Transverse colon (tissue), 4 donors: Measurements from ENCODE around the gene USP16. TPM values are rescaled to one million over a fixed set of nuclear protein-coding genes. Genes with fewer than 3 reads are reported as not detected.

Experiments used
- DNase-seq: peaks from one replicate; pipeline ENCODE4 v3.0.0-alpha.2; 2019
- H3K27ac ChIP-seq, 4 donors: fragments of 200-600 bp; sonication (generic); 2 replicates each; pipeline ENCODE4 v1.5.1; 2016 to 2018; ENCODE audit warnings: inconsistent platforms in 4 of 4
- H3K27me3 ChIP-seq: fragments of 200-600 bp; sonication (generic); 2 replicates; pipeline ENCODE4 v1.5.1; 2017; ENCODE audit warnings: inconsistent platforms
- H3K36me3 ChIP-seq, 4 donors: fragments of 200-600 bp; sonication (generic); 2 replicates each; pipeline ENCODE4 v1.5.1; 2017 to 2019; ENCODE audit warnings: inconsistent platforms in 4 of 4
- H3K4me1 ChIP-seq, 4 donors: fragments of 200-600 bp; sonication (generic); 2 replicates each; pipeline ENCODE4 v1.5.1; 2017 to 2020; ENCODE audit warnings: inconsistent platforms in 4 of 4
- H3K4me3 ChIP-seq, 4 donors: fragments of 200-600 bp; sonication (generic); 1 replicate in 1 of 4; 2 replicates in 3 of 4; pipeline versions ENCODE4 v1.5.1 to v1.6.1; 2017 to 2019; ENCODE audit warnings: inconsistent platforms in 4 of 4
- H3K9me3 ChIP-seq, 2 donors: fragments of 200-600 bp; sonication (generic); 2 replicates each; pipeline ENCODE4 v1.5.1; 2017 to 2019; ENCODE audit warnings: inconsistent platforms in 2 of 2
- CTCF ChIP-seq, 5 experiments: fragments of 200-600 bp in 3 of 5; fragments of 450-650 bp in 2 of 5; sonication (generic) in 3 of 5; IDR thresholded peaks; 1 replicate in 2 of 5; 2 replicates in 3 of 5; pipeline ENCODE4 v1.5.1; 2016 to 2017; ENCODE audit warnings: antibody characterized with exemption in 5 of 5, inconsistent platforms in 3 of 5, mild to moderate bottlenecking in 2 of 5, moderate library complexity in 1 of 5
- EP300 ChIP-seq: sonication (generic); formaldehyde crosslinking; IDR thresholded peaks from one replicate; pipeline ENCODE4 v1.6.1; 2017; ENCODE audit warnings: antibody characterized with exemption, low read depth
- POLR2A ChIP-seq: fragments of 450-650 bp; IDR thresholded peaks from one replicate; pipeline ENCODE4 v1.6.1; 2016; ENCODE audit warnings: antibody characterized with exemption, mild to moderate bottlenecking, moderate library complexity
- POLR2AphosphoS5 ChIP-seq, 3 donors: sonication (generic); formaldehyde crosslinking; IDR thresholded peaks; one replicate each; pipeline ENCODE4 v1.6.1; 2016; ENCODE audit warnings: antibody characterized with exemption in 3 of 3
- WGBS, 2 donors: methylation state at CpG; one replicate each; pipeline ENCODE4 v1.1.5; 2018; ENCODE audit warnings: low coverage in 1 of 2; 5-methylcytosine and 5-hydroxymethylcytosine counted together
- in situ Hi-C, 4 donors: fragments of 200-750 bp; cut with MboI; loops; one replicate each; pipeline versions ENCODE4 v1.15.0 to v1.15.1; 2017; ENCODE audit warnings: low sequenced_read_pairs in 3 of 4, low pct_ligation_motif_present in 1 of 4, low pct_unique_long_range_greater_than_20kb in 1 of 4
- intact Hi-C: fragments of 100-400 bp; cut with DNase I; formaldehyde crosslinking; loops from one replicate; pipeline ENCODE4 v1.15.1; 2023; ENCODE audit warnings: low total_unique reads
- total RNA-seq, 4 donors: library from RNA; depleted of rRNA; stranded (reverse); fragments of >200 nt; gene quantifications; one replicate each; pipeline ENCODE4 v1.1.0, GENCODE V29; 2016

USP16 gene
- total RNA-seq, 4 donors from 2014 or later: 12.9 to 34.9 (median 22.0) TPM

DNA sequence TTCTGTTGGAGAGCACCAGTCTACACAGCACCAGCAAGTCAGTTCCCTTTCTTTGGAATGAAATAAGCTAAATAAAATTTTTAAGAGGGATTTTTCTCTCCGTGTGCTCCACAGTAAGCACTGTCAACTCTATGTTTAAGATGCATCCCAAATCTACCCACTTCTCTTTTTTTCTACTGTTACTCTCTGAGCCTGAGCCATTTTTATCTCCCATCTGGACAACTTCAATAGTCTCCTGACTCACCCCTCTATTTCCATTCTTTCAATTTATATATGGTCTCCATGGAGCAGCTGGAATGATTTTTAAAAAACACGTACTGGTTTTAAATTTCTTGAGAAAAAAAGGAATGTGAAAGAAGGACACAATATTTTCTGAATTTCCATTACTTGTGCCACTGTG, 73.7 kb downstream of the USP16 start:
- Histone ChIP-seq H3K4me1 (peaks cover 0 to 14% (median 0%) of the 10 kb centered on the region in 4 donors), H3K27me3 (no peaks in the 10 kb centered on the region), H3K4me3 (no peak overlapping the region), H3K27ac (no peak overlapping the region), H3K9me3 (no peaks in the 10 kb centered on the region), H3K36me3 (no peaks in the 10 kb centered on the region)
- intact Hi-C loops: no loop called here
- 74 to 81% methylated on average over 2 of the region's 2 CpGs for WGBS, 2 donors
- TF ChIP-seq POLR2A: no peak
- TF ChIP-seq CTCF (IDR thresholded peaks at IDR 0.05): no peak
- TF ChIP-seq EP300: no peak
- no peak for TF ChIP-seq POLR2AphosphoS5 (IDR thresholded peaks at IDR 0.05)
- DNase-seq: no peak
- in situ Hi-C loops: loop anchor here in 2 of 4 donors (5.0 to 10.0 kb wide), 2 partner anchors 274 to 277 kb away; no protein-coding TSS in a partner anchor

DNA sequence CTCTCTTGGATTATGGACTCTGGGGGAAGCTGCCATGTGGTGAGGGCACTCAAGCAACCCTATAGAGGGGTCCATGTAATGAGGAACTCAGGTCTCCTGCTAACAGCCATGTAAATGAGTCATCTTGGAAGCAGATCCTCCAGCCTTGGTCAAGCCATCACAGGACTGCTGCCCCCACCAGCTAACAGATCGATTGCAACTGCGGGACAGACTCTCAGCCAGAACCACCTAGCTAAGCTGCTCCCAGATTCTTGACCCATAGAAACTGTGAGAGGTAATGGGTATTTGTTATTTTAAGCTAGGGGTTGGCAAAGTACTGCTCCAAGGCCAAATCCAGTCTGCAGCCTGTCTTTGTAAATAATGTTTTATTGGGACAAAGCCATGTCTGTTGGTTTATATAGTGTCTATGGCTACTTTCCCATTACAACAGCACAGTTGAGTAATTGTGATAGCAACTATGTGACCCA, 78.4 kb downstream of the USP16 start:
- no peaks in the 10 kb centered on the region for H3K27me3 ChIP-seq
- in situ Hi-C loops: loop anchor here in 3 of 4 donors (25.0 kb wide), 1 partner anchor 734 kb away; no protein-coding TSS in a partner anchor
- H3K4me3 ChIP-seq: no peak overlapping the region
- WGBS, 2 donors: 76% methylated on average over 2 of the region's 2 CpGs; no CpG with 5 or more reads in 1 of the 2 donors
- intact Hi-C loops: no loop called here
- H3K4me1 ChIP-seq: peaks cover 0 to 14% (median 0%) of the 10 kb centered on the region in 4 donors
- TF ChIP-seq POLR2A: no peak
- TF ChIP-seq POLR2AphosphoS5 (IDR thresholded peaks at IDR 0.05): no peak
- TF ChIP-seq CTCF (IDR thresholded peaks at IDR 0.05): no peak
- no peak for TF ChIP-seq EP300
- no peaks in the 10 kb centered on the region for H3K36me3 ChIP-seq
- DNase-seq: no peak
- H3K27ac ChIP-seq: no peak overlapping the region
- H3K9me3 ChIP-seq: no peaks in the 10 kb centered on the region

Other genes starting within 250 kb of the USP16 start
- 10 to 100 TPM; 13.9 to 36.5 (median 22.1) TPM for gene LTN1, start 31.8 kb upstream of the USP16 start, total RNA-seq
- gene RWDD2B, start 5.3 kb upstream of the USP16 start, total RNA-seq: 10 to 100 TPM in 1 of 4 donors, 1 to 10 TPM in 2, not detected in 1; 7.3 to 28.3 (median 8.2) TPM
- gene CCT8, start 49.0 kb downstream of the USP16 start, total RNA-seq: 100 to 1,000 TPM in 1 of 4 donors, 10 to 100 TPM in 3; 44.1 to 106 (median 63.4) TPM
- 1 to 10 TPM in 3 of 4 donors, not detected in 1; 4.0 to 9.8 (median 9.3) TPM for gene MAP3K7CL, start 106.0 kb downstream of the USP16 start, total RNA-seq